Measurements from ENCODE around the gene JMJD8.

Gene JMJD8

DNA sequence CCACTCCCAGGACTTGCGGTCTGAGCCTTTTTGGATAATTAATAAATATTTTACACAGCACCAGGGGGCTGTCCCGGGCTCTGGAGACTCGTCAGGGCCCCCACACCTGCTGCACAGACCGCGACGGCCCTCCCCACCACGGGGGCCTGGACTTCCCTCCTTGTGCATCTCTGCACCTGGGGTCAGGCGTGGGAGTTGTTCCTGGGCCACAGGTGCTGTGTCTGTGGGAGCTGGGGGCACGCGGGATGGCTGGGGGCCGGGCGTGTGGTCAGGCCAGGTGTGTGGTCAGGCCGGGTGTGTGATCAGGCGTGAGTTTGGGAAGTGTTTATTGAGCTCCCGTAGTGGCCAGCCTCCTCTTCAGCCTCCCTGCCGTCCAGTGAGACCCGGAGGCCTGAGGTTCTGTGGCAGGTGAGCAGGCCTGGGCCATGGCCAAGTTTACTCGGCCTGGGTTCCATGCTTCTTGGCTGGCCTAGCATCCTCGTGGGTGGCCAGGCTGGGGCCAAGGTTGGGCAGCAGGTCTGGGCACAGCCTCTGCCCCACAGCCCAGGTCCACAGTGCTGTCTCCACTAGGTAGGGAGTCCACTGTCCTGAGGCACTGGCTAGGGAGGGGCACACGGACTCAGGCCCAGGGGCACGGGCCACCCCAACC is 5.8 kb downstream of the JMJD8 start:
- ChIA-PET POLR2A (interaction anchor here (1.2 to 5.4 kb wide), 3 partner anchors 9 to 46 kb away, joined by 4 to 57 read pairs (median 4); partner anchors contain the start of genes RHOT2 and WDR24), CTCF (interaction anchor here (1.7 kb wide), 1 partner anchor 10 kb away, joined by 4 read pairs; the partner anchor contains the start of gene RHOT2)
- peaks cover 14% of the 10 kb centered on the region; the same call in 1 of the 2 replicates for H3K4me1 ChIP-seq (ENCODE audit: control insufficient read depth, insufficient read depth, low read length)
- no peaks in the 10 kb centered on the region for H3K9me3 ChIP-seq (ENCODE audit: control insufficient read depth, insufficient read depth, low read depth, low read length)
- peaks cover 3 to 44% of the 10 kb centered on the region in 2 experiments; a peak in 1 of 3 replicates for H3K36me3 ChIP-seq (ENCODE audit: control insufficient read depth in 2 of 2, insufficient read depth in 1 of 2, low read length in 2 of 2)
- TF ChIP-seq BCL11B (tag by site-specific recombination; IDR thresholded peaks at IDR 0.05; ENCODE audit: low read depth) (peak; percentile 68; the same call in 1 of the 2 replicates), FEZF1 (tag by site-specific recombination; IDR thresholded peaks at IDR 0.05) (no peak), SCRT2 (tag by site-specific recombination; IDR thresholded peaks at IDR 0.05) (0 out of 2 replicates have a peak, but pooled peaks have one; percentile 30), ZNF223 (tag by site-specific recombination; IDR thresholded peaks at IDR 0.05) (no peak), ZNF623 (tag by site-specific recombination; IDR thresholded peaks at IDR 0.05) (no peak), ZNF549 (tag by site-specific recombination; IDR thresholded peaks at IDR 0.05) (no peak), EGR2 (tag by site-specific recombination; IDR thresholded peaks at IDR 0.05; ENCODE audit: low read depth) (peak; percentile 10; the same call in 1 of the 2 replicates), KLF7 (tag by site-specific recombination; IDR thresholded peaks at IDR 0.05; ENCODE audit: borderline replicate concordance) (no peak), ZNF433 (tag by site-specific recombination; IDR thresholded peaks at IDR 0.05; ENCODE audit: low read depth) (no peak), ZNF514 (tag by site-specific recombination; IDR thresholded peaks at IDR 0.05) (no peak), ZNF341 (tag by site-specific recombination; IDR thresholded peaks at IDR 0.05; ENCODE audit: low read depth) (no peak), ZNF510 (tag by site-specific recombination; IDR thresholded peaks at IDR 0.05; ENCODE audit: insufficient replicate concordance) (no peak)
- TF ChIP-seq, protein P1, sequence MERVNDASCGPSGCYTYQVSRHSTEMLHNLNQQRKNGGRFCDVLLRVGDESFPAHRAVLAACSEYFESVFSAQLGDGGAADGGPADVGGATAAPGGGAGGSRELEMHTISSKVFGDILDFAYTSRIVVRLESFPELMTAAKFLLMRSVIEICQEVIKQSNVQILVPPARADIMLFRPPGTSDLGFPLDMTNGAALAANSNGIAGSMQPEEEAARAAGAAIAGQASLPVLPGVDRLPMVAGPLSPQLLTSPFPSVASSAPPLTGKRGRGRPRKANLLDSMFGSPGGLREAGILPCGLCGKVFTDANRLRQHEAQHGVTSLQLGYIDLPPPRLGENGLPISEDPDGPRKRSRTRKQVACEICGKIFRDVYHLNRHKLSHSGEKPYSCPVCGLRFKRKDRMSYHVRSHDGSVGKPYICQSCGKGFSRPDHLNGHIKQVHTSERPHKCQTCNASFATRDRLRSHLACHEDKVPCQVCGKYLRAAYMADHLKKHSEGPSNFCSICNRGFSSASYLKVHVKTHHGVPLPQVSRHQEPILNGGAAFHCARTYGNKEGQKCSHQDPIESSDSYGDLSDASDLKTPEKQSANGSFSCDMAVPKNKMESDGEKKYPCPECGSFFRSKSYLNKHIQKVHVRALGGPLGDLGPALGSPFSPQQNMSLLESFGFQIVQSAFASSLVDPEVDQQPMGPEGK (tag by site-specific recombination; IDR thresholded peaks at IDR 0.05): peak; percentile 33; the same call in 1 of the 2 replicates
- TF ChIP-seq, protein P2, sequence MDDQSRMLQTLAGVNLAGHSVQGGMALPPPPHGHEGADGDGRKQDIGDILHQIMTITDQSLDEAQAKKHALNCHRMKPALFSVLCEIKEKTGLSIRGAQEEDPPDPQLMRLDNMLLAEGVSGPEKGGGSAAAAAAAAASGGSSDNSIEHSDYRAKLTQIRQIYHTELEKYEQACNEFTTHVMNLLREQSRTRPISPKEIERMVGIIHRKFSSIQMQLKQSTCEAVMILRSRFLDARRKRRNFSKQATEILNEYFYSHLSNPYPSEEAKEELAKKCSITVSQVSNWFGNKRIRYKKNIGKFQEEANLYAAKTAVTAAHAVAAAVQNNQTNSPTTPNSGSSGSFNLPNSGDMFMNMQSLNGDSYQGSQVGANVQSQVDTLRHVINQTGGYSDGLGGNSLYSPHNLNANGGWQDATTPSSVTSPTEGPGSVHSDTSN (CRISPR knock-in tag; IDR thresholded peaks at IDR 0.05): no peak
- H3K4me3 ChIP-seq (ENCODE audit: low read depth, low read length): no peak overlapping the region
- peak overlapping the region; percentile 65 for H3K27ac ChIP-seq (ENCODE audit: extremely low read depth, low read depth, low read length)

DNA sequence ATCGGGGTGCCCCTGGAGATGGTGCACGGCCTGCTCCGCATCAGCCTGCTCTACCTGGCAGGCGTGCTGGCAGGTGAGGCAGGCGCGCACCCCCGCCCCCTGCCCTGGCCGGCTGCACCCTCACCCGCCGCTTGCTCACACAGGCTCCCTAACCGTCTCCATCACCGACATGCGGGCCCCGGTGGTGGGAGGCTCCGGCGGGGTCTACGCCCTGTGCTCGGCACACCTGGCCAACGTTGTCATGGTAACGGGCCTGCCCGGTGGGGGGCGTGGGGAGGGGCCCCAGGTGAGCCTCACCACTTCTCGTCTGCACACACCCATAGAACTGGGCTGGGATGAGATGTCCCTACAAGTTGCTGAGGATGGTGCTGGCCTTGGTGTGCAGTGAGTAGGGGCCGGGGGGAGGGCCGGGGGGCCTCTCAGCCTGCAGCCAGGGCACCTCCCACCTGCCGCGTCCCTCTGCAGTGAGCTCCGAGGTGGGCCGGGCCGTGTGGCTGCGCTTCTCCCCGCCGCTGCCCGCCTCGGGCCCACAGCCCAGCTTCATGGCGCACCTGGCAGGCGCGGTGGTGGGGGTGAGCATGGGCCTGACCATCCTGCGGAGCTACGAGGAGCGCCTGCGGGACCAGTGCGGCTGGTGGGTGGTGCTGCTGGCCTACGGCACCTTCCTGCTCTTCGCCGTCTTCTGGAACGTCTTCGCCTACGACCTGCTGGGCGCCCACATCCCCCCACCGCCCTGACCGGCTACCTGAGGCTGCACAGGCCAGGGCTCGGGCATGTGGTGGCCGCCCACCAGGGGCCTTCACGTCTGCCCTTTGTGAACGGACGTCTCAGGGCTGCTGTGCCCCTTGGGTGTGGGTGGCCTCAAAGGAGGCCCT is 6.6 kb downstream of the JMJD8 start:
- Histone ChIP-seq H3K36me3 (ENCODE audit: control insufficient read depth in 2 of 2, insufficient read depth in 1 of 2, low read length in 2 of 2) (peaks cover 3 to 44% of the 10 kb centered on the region in 2 experiments; a peak in 1 of 3 replicates), H3K9me3 (ENCODE audit: control insufficient read depth, insufficient read depth, low read depth, low read length) (no peaks in the 10 kb centered on the region), H3K27ac (ENCODE audit: extremely low read depth, low read depth, low read length) (no peak overlapping the region), H3K4me1 (ENCODE audit: control insufficient read depth, insufficient read depth, low read length) (peaks cover 14% of the 10 kb centered on the region; the same call in 1 of the 2 replicates), H3K4me3 (ENCODE audit: low read depth, low read length) (no peak overlapping the region)
- POLR2A ChIA-PET: interaction anchor here (1.6 to 2.6 kb wide), 3 partner anchors 10 to 13 kb away, joined by 4 to 10 read pairs (median 10); partner anchors contain the start of genes RHOT2 and WDR24
- CTCF ChIA-PET: interaction anchor here (1.1 to 1.7 kb wide), 2 partner anchors 9 to 11 kb away, joined by 4 to 6 read pairs; partner anchors contain the start of gene RHOT2
- no peak for TF ChIP-seq TRIM28 (IDR thresholded peaks at IDR 0.05; ENCODE audit: borderline replicate concordance, low read length)
- TF ChIP-seq, protein P3, sequence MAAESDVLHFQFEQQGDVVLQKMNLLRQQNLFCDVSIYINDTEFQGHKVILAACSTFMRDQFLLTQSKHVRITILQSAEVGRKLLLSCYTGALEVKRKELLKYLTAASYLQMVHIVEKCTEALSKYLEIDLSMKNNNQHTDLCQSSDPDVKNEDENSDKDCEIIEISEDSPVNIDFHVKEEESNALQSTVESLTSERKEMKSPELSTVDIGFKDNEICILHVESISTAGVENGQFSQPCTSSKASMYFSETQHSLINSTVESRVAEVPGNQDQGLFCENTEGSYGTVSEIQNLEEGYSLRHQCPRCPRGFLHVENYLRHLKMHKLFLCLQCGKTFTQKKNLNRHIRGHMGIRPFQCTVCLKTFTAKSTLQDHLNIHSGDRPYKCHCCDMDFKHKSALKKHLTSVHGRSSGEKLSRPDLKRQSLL (tag by site-specific recombination; IDR thresholded peaks at IDR 0.05): peak; percentile 79; the same call in 1 of the 2 replicates
- no peak for TF ChIP-seq HOXD13 (CRISPR knock-in tag; IDR thresholded peaks at IDR 0.05; ENCODE audit: borderline replicate concordance)
- TF ChIP-seq, protein P1 (tag by site-specific recombination; IDR thresholded peaks at IDR 0.05): peak; percentile 29; the same call in 1 of the 2 replicates
- TF ChIP-seq ZNF221 (tag by site-specific recombination; IDR thresholded peaks at IDR 0.05; ENCODE audit: borderline replicate concordance): no peak
- no peak for TF ChIP-seq ZNF571 (tag by site-specific recombination; IDR thresholded peaks at IDR 0.05)
- no peak for TF ChIP-seq CTCF (tag by site-specific recombination; IDR thresholded peaks at IDR 0.05)

All from HEK293 (cell line).